Measurements from ENCODE around the gene ADARB1.

ADARB1 gene

GRCh38 chr21:45187646-45188045, 113.3 kb downstream of the ADARB1 start:
- H3K4me3 ChIP-seq (ENCODE audit: low read depth, low read length) = no peak overlapping the region

- no peak overlapping the region for H3K4me3 ChIP-seq (ENCODE audit: low read depth, low read length)
Observed at GRCh38 chr21:45190013-45190412, 115.6 kb downstream of the ADARB1 start.

GRCh38 chr21:45192332-45192731, 118.0 kb downstream of the ADARB1 start:
- no peak overlapping the region for H3K4me3 ChIP-seq (ENCODE audit: low read depth, low read length)

GRCh38 chr21:45196620-45197019, 122.2 kb downstream of the ADARB1 start:
- H3K4me3 ChIP-seq (ENCODE audit: low read depth, low read length) = no peak overlapping the region

- no peak overlapping the region for H3K4me3 ChIP-seq (ENCODE audit: low read depth, low read length)
Observed at GRCh38 chr21:45199201-45199600, 124.8 kb downstream of the ADARB1 start.

- H3K4me3 ChIP-seq (ENCODE audit: low read depth, low read length) = no peak overlapping the region
Observed at GRCh38 chr21:45200031-45200430, 125.7 kb downstream of the ADARB1 start.

- no peak overlapping the region for H3K4me3 ChIP-seq (ENCODE audit: low read depth, low read length)
Observed at GRCh38 chr21:45200581-45201296, 126.4 kb downstream of the ADARB1 start.

- no peak overlapping the region for H3K4me3 ChIP-seq (ENCODE audit: low read depth, low read length)
Observed at GRCh38 chr21:45202344-45202743, 128.0 kb downstream of the ADARB1 start.

- no peak overlapping the region for H3K4me3 ChIP-seq (ENCODE audit: low read depth, low read length)
Observed at GRCh38 chr21:45202889-45203288, 128.5 kb downstream of the ADARB1 start.

- no peak overlapping the region for H3K4me3 ChIP-seq (ENCODE audit: low read depth, low read length)
Observed at GRCh38 chr21:45203983-45204382, 129.6 kb downstream of the ADARB1 start.

- H3K4me3 ChIP-seq (ENCODE audit: low read depth, low read length) = no peak overlapping the region
Observed at GRCh38 chr21:45204395-45204794, 130.0 kb downstream of the ADARB1 start.

- no peak overlapping the region for H3K4me3 ChIP-seq (ENCODE audit: low read depth, low read length)
Observed at GRCh38 chr21:45207839-45208626, 133.7 kb downstream of the ADARB1 start.

GRCh38 chr21:45208627-45208951, 134.2 kb downstream of the ADARB1 start:
- no peak overlapping the region for H3K4me3 ChIP-seq (ENCODE audit: low read depth, low read length)

GRCh38 chr21:45209046-45209445, 134.7 kb downstream of the ADARB1 start:
- no peak overlapping the region for H3K4me3 ChIP-seq (ENCODE audit: low read depth, low read length)

GRCh38 chr21:45209685-45210284, 135.4 kb downstream of the ADARB1 start:
- no peak overlapping the region for H3K4me3 ChIP-seq (ENCODE audit: low read depth, low read length)

- H3K4me3 ChIP-seq (ENCODE audit: low read depth, low read length) = no peak overlapping the region
Observed at GRCh38 chr21:45210461-45210983, 136.1 kb downstream of the ADARB1 start.

GRCh38 chr21:45211661-45212060, 137.3 kb downstream of the ADARB1 start:
- H3K4me3 ChIP-seq (ENCODE audit: low read depth, low read length) = no peak overlapping the region

GRCh38 chr21:45213392-45213791, 139.0 kb downstream of the ADARB1 start:
- no peak overlapping the region for H3K4me3 ChIP-seq (ENCODE audit: low read depth, low read length)

- no peak overlapping the region for H3K4me3 ChIP-seq (ENCODE audit: low read depth, low read length)
Observed at GRCh38 chr21:45215213-45215612, 140.8 kb downstream of the ADARB1 start.

- no peak overlapping the region for H3K4me3 ChIP-seq (ENCODE audit: low read depth, low read length)
Observed at GRCh38 chr21:45217010-45217409, 142.6 kb downstream of the ADARB1 start.

GRCh38 chr21:45219517-45219916, 145.1 kb downstream of the ADARB1 start:
- no peak overlapping the region for H3K4me3 ChIP-seq (ENCODE audit: low read depth, low read length)

- H3K4me3 ChIP-seq (ENCODE audit: low read depth, low read length) = no peak overlapping the region
Observed at GRCh38 chr21:45220071-45220481, 145.7 kb downstream of the ADARB1 start.
